Renal pelvis (tissue), 12 donors: ENCODE results near the gene YIF1A. TPM values are rescaled to one million over a fixed set of nuclear protein-coding genes. Genes with fewer than 3 reads are reported as not detected.
A peak's percentile ranks its signal among the peaks of the same experiment; 100 is the strongest.

Experiments used
- DNase-seq: peaks from one replicate; pipeline ENCODE4 v3.0.0-alpha.2; 2013
- long read RNA-seq, 16 experiments: transcript quantifications; one replicate each; lab custom pipeline, GENCODE V29; 2026
- polyA plus RNA-seq, 3 donors: library from polyadenylated mRNA; unstranded; fragments of 120-200 nt; gene quantifications; one replicate each; pipeline ENCODE4 v1.2.1, GENCODE V29; 2013; ENCODE audit not compliant: insufficient read length in 3 of 3

YIF1A gene, protein sequence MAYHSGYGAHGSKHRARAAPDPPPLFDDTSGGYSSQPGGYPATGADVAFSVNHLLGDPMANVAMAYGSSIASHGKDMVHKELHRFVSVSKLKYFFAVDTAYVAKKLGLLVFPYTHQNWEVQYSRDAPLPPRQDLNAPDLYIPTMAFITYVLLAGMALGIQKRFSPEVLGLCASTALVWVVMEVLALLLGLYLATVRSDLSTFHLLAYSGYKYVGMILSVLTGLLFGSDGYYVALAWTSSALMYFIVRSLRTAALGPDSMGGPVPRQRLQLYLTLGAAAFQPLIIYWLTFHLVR
- 10 to 100 TPM; 57.3 to 65.9 (median 65.3) TPM for polyA plus RNA-seq
- long read RNA-seq, donor 1, transcript YIF1A-209 (3 exons, 540 nt) = minor isoform, 7 of 83 reads
- long read RNA-seq, donor 1, transcript YIF1A-203 (8 exons, 1,124 nt) = major isoform, 60 of 83 reads
- long read RNA-seq, donor 1, partial matches to known transcripts = 10 of 83 reads
- long read RNA-seq, donor 1, other reads (novel, unspliced or antisense) = 0 of 83 reads
- long read RNA-seq, donor 2, transcript YIF1A-203 (8 exons, 1,124 nt) = major isoform, 51 of 80 reads
- long read RNA-seq, donor 2, transcript YIF1A-209 (3 exons, 540 nt) = minor isoform, 11 of 80 reads
- long read RNA-seq, donor 2, partial matches to known transcripts = 13 of 80 reads
- long read RNA-seq, donor 2, other reads (novel, unspliced or antisense) = 0 of 80 reads
- long read RNA-seq, donor 3, transcript YIF1A-203 (8 exons, 1,124 nt) = major isoform, 53 of 81 reads
- long read RNA-seq, donor 3, transcript YIF1A-209 (3 exons, 540 nt) = minor isoform, 8 of 81 reads
- long read RNA-seq, donor 3, partial matches to known transcripts = 13 of 81 reads
- long read RNA-seq, donor 3, other reads (novel, unspliced or antisense) = 0 of 81 reads
- long read RNA-seq, donor 4, transcript YIF1A-201 (7 exons, 943 nt) = minor isoform, 5 of 106 reads
- long read RNA-seq, donor 4, transcript YIF1A-203 (8 exons, 1,124 nt) = major isoform, 55 of 106 reads
- long read RNA-seq, donor 4, transcript YIF1A-210 (2 exons, 667 nt) = minor isoform, 5 of 106 reads
- long read RNA-seq, donor 4, transcript YIF1A-209 (3 exons, 540 nt) = minor isoform, 19 of 106 reads
- long read RNA-seq, donor 4, partial matches to known transcripts = 20 of 106 reads
- long read RNA-seq, donor 4, other reads (novel, unspliced or antisense) = 0 of 106 reads
- long read RNA-seq, donor 5, transcript YIF1A-203 (8 exons, 1,124 nt) = major isoform, 17 of 32 reads
- long read RNA-seq, donor 5, partial matches to known transcripts = 6 of 32 reads
- long read RNA-seq, donor 5, other reads (novel, unspliced or antisense) = 0 of 32 reads
- long read RNA-seq, donor 6, transcript YIF1A-203 (8 exons, 1,124 nt) = major isoform, 57 of 75 reads
- long read RNA-seq, donor 6, transcript YIF1A-209 (3 exons, 540 nt) = minor isoform, 7 of 75 reads
- long read RNA-seq, donor 6, partial matches to known transcripts = 8 of 75 reads
- long read RNA-seq, donor 6, other reads (novel, unspliced or antisense) = 0 of 75 reads
- long read RNA-seq, donor 7, transcript YIF1A-203 (8 exons, 1,124 nt) = major isoform, 48 of 72 reads
- long read RNA-seq, donor 7, partial matches to known transcripts = 15 of 72 reads
- long read RNA-seq, donor 7, other reads (novel, unspliced or antisense) = 0 of 72 reads
- long read RNA-seq, donor 8, transcript YIF1A-203 (8 exons, 1,124 nt) = major isoform, 23 of 36 reads
- long read RNA-seq, donor 8, transcript YIF1A-209 (3 exons, 540 nt) = minor isoform, 6 of 36 reads
- long read RNA-seq, donor 8, partial matches to known transcripts = 0 of 36 reads
- long read RNA-seq, donor 8, other reads (novel, unspliced or antisense) = 0 of 36 reads
- long read RNA-seq, donor 9, transcript YIF1A-209 (3 exons, 540 nt) = minor isoform, 17 of 105 reads
- long read RNA-seq, donor 9, transcript YIF1A-203 (8 exons, 1,124 nt) = major isoform, 58 of 105 reads
- long read RNA-seq, donor 9, partial matches to known transcripts = 20 of 105 reads
- long read RNA-seq, donor 9, other reads (novel, unspliced or antisense) = 0 of 105 reads
- long read RNA-seq, donor 10, transcript YIF1A-203 (8 exons, 1,124 nt) = major isoform, 46 of 90 reads
- long read RNA-seq, donor 10, transcript YIF1A-202 (4 exons, 1,042 nt) = minor isoform, 6 of 90 reads
- long read RNA-seq, donor 10, transcript YIF1A-209 (3 exons, 540 nt) = minor isoform, 13 of 90 reads
- long read RNA-seq, donor 10, partial matches to known transcripts = 18 of 90 reads
- long read RNA-seq, donor 10, other reads (novel, unspliced or antisense) = 0 of 90 reads
- long read RNA-seq, donor 11, transcript YIF1A-203 (8 exons, 1,124 nt) = major isoform, 35 of 42 reads
- long read RNA-seq, donor 11, transcript YIF1A-209 (3 exons, 540 nt) = minor isoform, 5 of 42 reads
- long read RNA-seq, donor 11, partial matches to known transcripts = 0 of 42 reads
- long read RNA-seq, donor 11, other reads (novel, unspliced or antisense) = 0 of 42 reads
- long read RNA-seq, donor 12, transcript YIF1A-203 (8 exons, 1,124 nt) = major isoform, 59 of 95 reads
- long read RNA-seq, donor 12, transcript YIF1A-209 (3 exons, 540 nt) = minor isoform, 8 of 95 reads
- long read RNA-seq, donor 12, partial matches to known transcripts = 18 of 95 reads
- long read RNA-seq, donor 12, other reads (novel, unspliced or antisense) = 0 of 95 reads
- long read RNA-seq, donor 13, transcript YIF1A-209 (3 exons, 540 nt) = minor isoform, 5 of 36 reads
- long read RNA-seq, donor 13, transcript YIF1A-203 (8 exons, 1,124 nt) = major isoform, 19 of 36 reads
- long read RNA-seq, donor 13, partial matches to known transcripts = 8 of 36 reads
- long read RNA-seq, donor 13, other reads (novel, unspliced or antisense) = 0 of 36 reads
- long read RNA-seq, donor 14 = 0 reads
- long read RNA-seq, donor 15, transcript YIF1A-203 (8 exons, 1,124 nt) = major isoform, 81 of 135 reads
- long read RNA-seq, donor 15, transcript YIF1A-209 (3 exons, 540 nt) = minor isoform, 15 of 135 reads
- long read RNA-seq, donor 15, partial matches to known transcripts = 28 of 135 reads
- long read RNA-seq, donor 15, other reads (novel, unspliced or antisense) = 5 of 135 reads
- long read RNA-seq, donor 16, transcript YIF1A-209 (3 exons, 540 nt) = minor isoform, 16 of 111 reads
- long read RNA-seq, donor 16, transcript YIF1A-203 (8 exons, 1,124 nt) = major isoform, 68 of 111 reads
- long read RNA-seq, donor 16, partial matches to known transcripts = 22 of 111 reads
- long read RNA-seq, donor 16, other reads (novel, unspliced or antisense) = 0 of 111 reads

- DNase-seq = peak; percentile 99
Observed at GRCh38 chr11:66288671-66289547, at the start of gene YIF1A. Gene YIF1A (minus strand): TSS chr11:66289143. CDS start chr11:66288985, 158 bp downstream.

DNA sequence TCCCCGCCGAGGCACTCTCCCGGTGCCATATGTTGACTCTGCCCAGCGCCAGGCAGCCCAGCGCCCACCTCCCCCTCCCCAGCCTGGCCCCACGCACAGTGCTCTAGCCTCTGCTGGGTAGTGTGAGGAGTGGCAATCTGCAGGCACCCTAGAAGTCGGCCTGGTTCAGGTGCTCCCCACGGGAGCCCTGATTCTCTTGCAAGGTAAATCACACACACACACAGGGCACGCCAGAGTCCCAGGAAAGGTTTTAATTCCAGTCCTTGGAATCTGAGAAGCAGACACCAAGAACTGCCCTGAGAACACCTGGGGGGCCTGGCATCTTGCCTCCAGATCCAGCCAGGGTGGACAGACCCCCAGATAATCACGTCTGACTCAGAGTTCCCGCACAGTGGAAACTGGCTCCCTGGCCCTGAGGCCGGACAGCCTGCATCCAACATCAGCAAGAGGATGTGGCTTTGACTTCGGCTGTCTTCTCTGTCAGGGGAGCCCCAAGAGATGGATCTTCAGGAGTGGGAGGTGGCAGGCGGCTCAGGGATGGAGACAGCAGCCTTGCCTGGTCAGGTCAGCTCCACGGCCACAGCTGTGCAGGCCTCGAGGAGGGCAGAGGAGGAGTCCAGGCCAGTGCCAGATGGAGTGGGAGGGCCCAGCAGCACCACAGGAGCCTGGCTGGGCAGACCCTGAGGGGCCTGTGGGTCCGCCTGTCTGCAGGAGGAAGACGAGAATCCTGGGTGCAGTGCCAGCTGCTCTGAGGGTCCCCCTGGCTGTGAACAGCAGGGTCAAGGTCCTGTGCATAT is 48.4 kb upstream of the YIF1A start:
- no peak for DNase-seq

DNA sequence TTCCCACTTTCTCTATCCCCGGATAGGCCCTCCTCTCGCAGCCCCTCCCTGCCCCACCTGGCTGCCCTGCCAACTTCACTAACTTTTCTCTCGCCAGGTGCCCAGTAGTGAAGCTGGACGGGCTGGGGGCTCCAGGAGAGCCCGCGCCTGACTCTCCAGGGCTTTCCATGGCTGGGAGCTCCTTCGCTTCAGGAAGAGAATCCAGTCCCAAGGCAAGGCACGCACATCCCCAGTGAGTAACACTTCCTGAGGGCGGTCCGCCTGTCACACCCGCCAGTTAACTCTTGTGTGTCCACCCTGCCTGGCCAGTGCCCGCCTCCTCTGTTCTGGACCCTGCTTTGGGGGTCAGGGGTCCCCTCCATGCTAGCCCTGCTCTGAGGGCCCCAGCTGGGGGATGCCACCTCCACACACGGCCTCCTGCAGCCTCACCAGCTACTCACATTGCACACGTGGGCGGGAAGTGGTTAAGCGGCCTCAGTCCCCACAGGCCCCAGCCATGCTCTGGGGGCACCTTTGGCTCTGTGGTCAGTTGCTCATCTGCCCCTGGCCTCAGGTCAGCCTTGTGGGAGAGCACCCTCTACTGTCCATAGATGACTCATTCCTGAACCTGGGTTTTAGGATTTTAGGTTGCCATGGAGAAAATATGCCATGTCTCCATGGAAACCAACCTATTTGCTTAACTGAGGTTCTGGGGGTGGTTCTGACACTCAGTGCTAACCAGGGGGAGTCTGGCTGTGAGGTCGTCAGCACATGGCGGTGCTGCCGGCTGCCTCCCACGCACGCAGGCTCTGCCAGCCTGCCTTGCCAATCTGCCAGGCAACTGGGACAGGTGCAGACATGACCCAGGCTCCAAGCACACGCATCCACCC is 47.5 kb upstream of the YIF1A start, which contains the start of gene RIN1:
RIN1 (minus strand) TSS at position 201 of the 869 bp plus-strand sequence; CDS start at position 169, 32 bp downstream.
- DNase-seq = peak; percentile 45

DNA sequence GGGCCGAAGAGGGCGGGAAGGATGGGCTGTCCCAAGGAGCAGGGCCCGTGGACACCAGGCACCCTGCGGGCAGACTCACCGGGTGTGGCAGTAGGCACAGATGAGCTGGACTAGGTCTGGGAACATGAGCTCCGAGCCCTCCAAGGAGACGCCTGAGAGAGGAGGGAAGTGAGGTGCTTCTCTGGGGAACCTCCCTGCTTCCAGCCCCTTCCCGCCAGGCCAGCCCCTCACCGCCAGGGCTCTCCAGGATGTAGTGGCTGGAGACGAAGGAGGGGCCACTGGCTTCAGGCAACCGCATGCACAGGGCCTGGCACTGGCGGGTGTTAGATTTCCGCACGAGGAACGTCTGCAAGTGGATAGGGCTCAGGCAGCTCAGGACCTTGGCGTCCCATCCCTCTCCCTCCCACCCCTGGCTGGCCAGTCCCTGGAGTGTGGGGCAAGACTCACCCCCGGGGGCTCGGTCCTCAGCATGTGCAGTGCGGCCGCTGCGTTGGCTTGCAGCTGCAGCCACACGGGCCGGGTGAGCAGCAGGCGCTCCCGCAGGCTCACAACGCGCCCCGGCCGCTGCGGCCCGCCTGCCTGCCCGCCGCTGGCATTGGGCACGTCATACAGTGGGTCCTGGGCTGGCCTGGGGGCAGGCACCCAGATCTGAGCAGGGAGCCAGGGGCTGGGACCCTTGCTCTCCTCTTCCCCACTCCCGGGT is 46.7 kb upstream of the YIF1A start:
- DNase-seq = no peak

DNA sequence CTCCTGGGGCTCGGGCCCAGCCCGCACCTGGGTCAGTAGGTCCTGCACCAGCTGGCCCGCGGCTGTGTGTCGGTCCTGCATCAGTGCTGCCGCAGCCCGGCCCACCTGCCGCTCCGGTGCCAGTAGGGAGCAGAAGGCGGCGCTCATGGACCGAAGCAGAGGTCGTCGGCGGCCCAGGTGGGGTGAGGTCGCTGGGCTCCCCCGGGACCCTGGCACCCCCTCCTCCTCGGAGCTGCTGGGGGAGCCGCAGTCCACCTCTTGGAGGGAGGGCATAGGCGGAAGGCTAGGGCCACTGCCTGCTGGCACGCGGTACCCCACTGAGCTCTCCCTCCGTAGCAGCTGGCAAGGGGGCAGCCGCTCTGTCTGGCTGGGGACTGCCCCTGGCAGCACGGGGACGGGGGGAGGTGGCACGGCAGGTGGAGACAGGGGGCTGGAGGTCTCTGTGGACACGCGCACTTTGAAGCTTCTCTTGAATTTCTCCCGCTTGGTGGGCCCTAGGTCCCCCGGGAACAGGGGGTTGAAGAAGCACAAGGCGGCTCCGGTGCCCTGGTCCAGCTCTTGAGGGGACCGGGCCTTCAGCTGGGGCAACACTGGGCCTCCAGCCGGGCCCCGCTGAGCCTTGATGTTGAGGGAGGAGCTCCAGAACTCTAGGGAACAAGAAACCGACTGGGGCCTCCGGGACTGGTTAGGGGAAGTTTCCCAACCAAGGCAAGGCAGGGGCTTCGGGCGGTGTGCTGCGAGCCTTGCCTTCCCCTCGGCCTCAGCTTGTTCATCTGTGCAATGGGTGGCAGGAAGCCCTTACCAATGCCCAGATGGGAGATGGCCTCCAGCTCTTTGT is 45.9 kb upstream of the YIF1A start:
- DNase-seq = no peak

- no peak for DNase-seq
Observed at GRCh38 chr11:66333896-66334604, 45.1 kb upstream of the YIF1A start.

- no peak for DNase-seq
Observed at GRCh38 chr11:66333220-66333877, 44.4 kb upstream of the YIF1A start.

GRCh38 chr11:66332371-66333219 is 43.7 kb upstream of the YIF1A start:
- DNase-seq = no peak

DNA sequence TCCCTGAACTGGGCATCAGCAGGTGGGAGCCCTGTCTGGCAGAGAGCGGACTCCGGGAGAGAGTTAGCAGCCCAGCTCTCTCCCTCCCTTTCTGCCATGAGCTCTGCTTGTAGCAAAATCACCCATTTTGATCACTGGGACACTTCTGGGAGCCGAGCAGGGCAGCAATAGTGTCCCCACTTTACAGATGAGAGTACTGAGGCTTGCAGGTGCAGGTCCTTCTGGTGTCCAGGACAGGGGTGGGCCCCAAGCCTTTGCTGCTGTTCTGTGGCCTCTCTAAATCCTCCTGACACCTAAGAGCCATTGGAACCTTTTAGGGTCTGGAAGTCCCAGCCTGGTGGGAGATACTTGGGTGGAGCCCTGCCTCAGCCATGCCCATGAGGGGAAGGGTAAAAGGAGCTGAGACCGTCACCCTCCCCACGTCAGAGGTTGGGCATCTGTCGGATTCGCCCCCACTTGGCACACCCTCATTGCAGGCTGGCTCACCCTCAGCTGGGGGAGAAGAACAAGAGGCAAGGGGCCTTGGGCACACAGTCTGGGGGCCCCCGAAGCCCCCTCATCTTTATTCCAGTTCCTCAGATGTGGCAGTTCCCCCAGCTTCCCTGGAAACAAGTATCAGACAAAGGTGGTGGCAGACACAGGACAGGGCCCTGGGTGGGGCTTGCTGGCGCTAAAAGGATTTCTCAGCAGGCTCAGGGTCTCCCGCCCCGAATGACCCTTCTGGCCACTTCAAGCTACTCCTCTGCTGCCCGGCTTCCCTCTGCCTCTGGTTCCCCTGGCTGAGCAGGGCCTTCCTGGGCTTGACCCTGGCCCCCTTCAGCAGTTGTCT is 42.8 kb upstream of the YIF1A start:
- DNase-seq = no peak

DNA sequence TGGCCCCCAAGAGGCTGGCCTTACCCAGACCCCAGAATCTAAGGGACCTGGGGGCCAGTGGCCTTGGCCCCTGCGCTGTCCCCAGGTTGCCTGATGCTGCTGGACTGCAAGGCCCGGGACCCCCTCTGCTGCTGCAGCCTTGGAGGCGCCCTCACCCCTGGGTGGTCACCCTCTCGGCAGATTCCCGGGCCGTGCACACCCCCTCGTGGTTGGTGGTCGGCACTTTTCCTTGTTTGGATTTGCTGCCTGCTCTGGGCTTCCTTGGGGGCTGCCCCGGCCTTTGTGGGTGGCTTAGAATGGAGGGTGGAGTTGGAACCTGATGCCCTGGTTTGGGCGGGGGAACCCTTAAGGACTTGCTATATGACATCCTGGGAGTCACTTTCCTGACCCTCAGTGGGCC is 42.0 kb upstream of the YIF1A start:
- no peak for DNase-seq
